ENCODE data around the gene ATP6V1B1.
"Not testable (repeated sequence)": the region's sequence is repeated elsewhere in the genome, so short reads cannot be mapped to it uniquely, and the experiment has no call there.

DNA sequence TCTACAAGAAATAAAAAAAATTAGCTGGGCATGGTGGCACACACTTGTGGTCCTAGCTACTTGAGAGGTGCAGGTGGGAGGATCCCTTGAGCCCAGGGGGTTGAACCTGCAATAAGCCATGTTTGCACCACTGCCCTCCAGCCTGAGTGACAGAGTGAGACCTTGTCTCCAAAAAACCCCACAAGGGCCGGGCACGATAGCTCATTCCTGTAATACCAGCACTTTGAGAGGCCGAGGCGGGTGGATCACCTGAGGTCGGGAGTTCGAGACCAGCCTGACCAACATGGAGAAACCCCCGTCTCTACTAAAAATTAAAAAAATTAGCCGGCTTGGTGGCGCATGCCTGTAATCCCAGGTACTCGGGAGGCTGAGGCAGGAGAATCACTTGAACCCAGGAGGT, 64.2 kb downstream of the ATP6V1B1 start:
- TF ChIP-seq, protein P1, sequence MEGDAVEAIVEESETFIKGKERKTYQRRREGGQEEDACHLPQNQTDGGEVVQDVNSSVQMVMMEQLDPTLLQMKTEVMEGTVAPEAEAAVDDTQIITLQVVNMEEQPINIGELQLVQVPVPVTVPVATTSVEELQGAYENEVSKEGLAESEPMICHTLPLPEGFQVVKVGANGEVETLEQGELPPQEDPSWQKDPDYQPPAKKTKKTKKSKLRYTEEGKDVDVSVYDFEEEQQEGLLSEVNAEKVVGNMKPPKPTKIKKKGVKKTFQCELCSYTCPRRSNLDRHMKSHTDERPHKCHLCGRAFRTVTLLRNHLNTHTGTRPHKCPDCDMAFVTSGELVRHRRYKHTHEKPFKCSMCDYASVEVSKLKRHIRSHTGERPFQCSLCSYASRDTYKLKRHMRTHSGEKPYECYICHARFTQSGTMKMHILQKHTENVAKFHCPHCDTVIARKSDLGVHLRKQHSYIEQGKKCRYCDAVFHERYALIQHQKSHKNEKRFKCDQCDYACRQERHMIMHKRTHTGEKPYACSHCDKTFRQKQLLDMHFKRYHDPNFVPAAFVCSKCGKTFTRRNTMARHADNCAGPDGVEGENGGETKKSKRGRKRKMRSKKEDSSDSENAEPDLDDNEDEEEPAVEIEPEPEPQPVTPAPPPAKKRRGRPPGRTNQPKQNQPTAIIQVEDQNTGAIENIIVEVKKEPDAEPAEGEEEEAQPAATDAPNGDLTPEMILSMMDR (conservative IDR thresholded peaks at IDR 0.05; ENCODE audit: low read depth, low read length), result not testable (repeated sequence)
- TF ChIP-seq EZH2 (IDR thresholded peaks at IDR 0.05; ENCODE audit: borderline replicate concordance, low read depth, low read length, poor library complexity, severe bottlenecking), result not testable (repeated sequence)

All from A673 (cell line).